Stimulated activated CD8-positive, alpha-beta memory T cell treated with anti-CD3 and anti-CD28 coated beads, Interleukin-7, amount 100 ng/mL, for 4 hours (primary cell): ENCODE results near the gene C10orf95.
A peak's percentile ranks its signal among the peaks of the same experiment; 100 is the strongest.
"Not testable (repeated sequence)": the region's sequence is repeated elsewhere in the genome, so short reads cannot be mapped to it uniquely, and the experiment has no call there.

Experiments used
- DNase-seq, 2 donors: peaks; one replicate each; pipeline ENCODE4 v3.0.0-alpha.2; 2020; ENCODE audit warnings: low read depth in 2 of 2

C10orf95 gene

GRCh38 chr10:102465466-102465865 is 14.1 kb upstream of the C10orf95 start:
- DNase-seq, result no peak

GRCh38 chr10:102463983-102464382 is 12.6 kb upstream of the C10orf95 start:
- no peak for DNase-seq

GRCh38 chr10:102462512-102463054 is 11.2 kb upstream of the C10orf95 start:
- DNase-seq, result no peak

GRCh38 chr10:102461187-102462054 is 10.1 kb upstream of the C10orf95 start:
- DNase-seq, result peak; percentile 83 to 92

GRCh38 chr10:102460836-102461186 is 9.5 kb upstream of the C10orf95 start:
- no peak for DNase-seq

GRCh38 chr10:102458656-102459055 is 7.3 kb upstream of the C10orf95 start:
- no peak for DNase-seq

- DNase-seq, result no peak
These were observed 6.3 kb upstream of the C10orf95 start for GRCh38 chr10:102457591-102458150.

GRCh38 chr10:102455893-102456471 is 4.6 kb upstream of the C10orf95 start:
- no peak for DNase-seq

- not testable (repeated sequence) for DNase-seq
These were observed 3.5 kb upstream of the C10orf95 start for GRCh38 chr10:102454662-102455487.

- DNase-seq, result no peak
These were observed 2.2 kb upstream of the C10orf95 start for GRCh38 chr10:102453502-102453901.

GRCh38 chr10:102452672-102453340 is 1.5 kb upstream of the C10orf95 start:
- DNase-seq, result peak; percentile 39 to 46

GRCh38 chr10:102450374-102451104 is 804 bp downstream of the C10orf95 start:
- DNase-seq, result peak; percentile 70 to 88

- DNase-seq, result no peak
These were observed 1.3 kb downstream of the C10orf95 start for GRCh38 chr10:102450124-102450373.

- DNase-seq, result peak; percentile 82 to 87
These were observed 1.8 kb downstream of the C10orf95 start for GRCh38 chr10:102449321-102450123.

GRCh38 chr10:102444851-102445250 is 6.5 kb downstream of the C10orf95 start:
- no peak for DNase-seq

- no peak for DNase-seq
These were observed 13.0 kb downstream of the C10orf95 start for GRCh38 chr10:102438374-102438773.

- DNase-seq, result no peak
These were observed 13.8 kb downstream of the C10orf95 start for GRCh38 chr10:102437515-102437914.

GRCh38 chr10:102436312-102436711 is 15.0 kb downstream of the C10orf95 start:
- DNase-seq, result no peak

GRCh38 chr10:102435529-102436233 is 15.7 kb downstream of the C10orf95 start:
- peak; percentile 35 to 61 for DNase-seq
